Mesenteric fat pad (tissue), 1 donor: ENCODE data around the gene FAM3C. TPM values are rescaled to one million over a fixed set of nuclear protein-coding genes. Genes with fewer than 3 reads are reported as not detected.
"Not testable (repeated sequence)": the region's sequence is repeated elsewhere in the genome, so short reads cannot be mapped to it uniquely, and the experiment has no call there.

Experiments used
- DNase-seq: peaks from one replicate; pipeline ENCODE4 v3.0.0-alpha.2; 2020; ENCODE audit warnings: low spot score
- total RNA-seq: library from RNA; stranded (reverse); fragmentation: NEBNext Ultra II Directional; extraction: Animal tissue kit (Norgen Biotek cat#: 25700); gene quantifications from one replicate; pipeline ENCODE4 v1.2.1, GENCODE V29; 2021
- donor health status: DM: yes; HTN: yes; CAD: no.

The FAM3C gene
- total RNA-seq, 1 donor from 2014 or later, result 44.8 TPM

DNA sequence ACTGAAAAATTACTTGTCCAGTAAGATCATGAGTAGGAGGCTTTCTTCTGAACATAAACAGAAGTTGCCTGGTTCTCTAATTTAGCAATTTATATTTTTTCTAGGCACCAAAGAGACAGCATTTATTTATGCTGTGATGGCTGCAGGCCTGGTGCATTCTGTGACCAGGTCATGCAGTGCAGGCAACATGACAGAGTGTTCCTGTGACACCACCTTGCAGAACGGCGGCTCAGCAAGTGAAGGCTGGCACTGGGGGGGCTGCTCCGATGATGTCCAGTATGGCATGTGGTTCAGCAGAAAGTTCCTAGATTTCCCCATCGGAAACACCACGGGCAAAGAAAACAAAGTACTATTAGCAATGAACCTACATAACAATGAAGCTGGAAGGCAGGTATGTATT is 64.5 kb downstream of the FAM3C start:
- DNase-seq, result no peak

DNA sequence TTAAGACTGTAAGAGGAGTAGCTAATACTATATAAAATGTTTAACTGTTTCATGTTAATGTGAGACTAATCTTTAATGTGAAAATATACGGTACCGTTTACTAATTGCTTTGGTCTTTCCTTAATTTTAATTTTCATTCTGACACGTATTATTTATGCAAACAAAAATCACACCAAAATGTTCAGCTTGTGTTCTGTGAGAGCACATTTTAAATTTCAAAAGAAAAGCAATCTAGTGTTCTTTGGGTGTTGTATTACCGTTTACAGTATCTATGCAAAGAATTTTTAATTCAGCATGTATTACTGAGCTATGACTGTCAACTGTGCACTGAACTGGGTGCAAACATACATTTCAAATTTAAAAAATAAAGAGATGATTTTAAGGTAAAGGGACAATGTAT is 65.1 kb downstream of the FAM3C start:
- DNase-seq, result no peak

- DNase-seq, result no peak
Observed at GRCh38 chr7:121330053-121330833, 65.9 kb downstream of the FAM3C start.

DNA sequence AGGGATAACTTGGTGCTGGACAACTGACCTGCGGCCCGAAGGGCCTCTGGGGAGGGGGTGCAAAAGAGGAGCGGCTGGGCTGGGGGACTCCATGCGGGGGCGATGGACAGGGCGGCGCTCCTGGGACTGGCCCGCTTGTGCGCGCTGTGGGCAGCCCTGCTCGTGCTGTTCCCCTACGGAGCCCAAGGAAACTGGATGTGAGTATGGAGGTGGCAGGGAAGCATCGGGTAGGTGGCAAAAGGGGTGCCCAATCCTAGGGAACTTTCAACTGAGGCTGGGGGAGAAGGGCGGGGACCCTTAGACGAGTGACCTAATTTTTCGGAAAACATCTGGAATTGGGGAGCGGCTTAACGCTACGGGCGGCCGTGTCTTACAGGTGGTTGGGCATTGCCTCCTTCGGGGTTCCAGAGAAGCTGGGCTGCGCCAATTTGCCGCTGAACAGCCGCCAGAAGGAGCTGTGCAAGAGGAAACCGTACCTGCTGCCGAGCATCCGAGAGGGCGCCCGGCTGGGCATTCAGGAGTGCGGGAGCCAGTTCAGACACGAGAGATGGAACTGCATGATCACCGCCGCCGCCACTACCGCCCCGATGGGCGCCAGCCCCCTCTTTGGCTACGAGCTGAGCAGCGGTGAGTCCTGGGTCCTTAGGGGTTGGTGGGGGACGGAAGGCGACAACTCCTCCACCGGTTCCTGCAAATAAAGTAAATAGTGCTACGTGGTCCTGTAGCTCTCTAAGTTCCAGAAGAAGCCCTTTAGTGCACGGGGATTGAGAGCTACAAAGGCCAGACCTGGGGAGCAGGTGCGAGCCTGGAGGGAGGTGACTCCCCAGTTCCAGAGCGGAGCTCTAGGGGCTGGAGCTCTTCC is 66.7 kb downstream of the FAM3C start:
- peak; percentile 89 for DNase-seq

GRCh38 chr7:121328508-121329190 is 67.5 kb downstream of the FAM3C start, which contains the start of gene WNT16:
Gene WNT16 (plus strand): TSS chr7:121329000. CDS start chr7:121329293, 293 bp downstream.
- DNase-seq, result peak; percentile 89

GRCh38 chr7:121327671-121328070 is 68.4 kb downstream of the FAM3C start:
- DNase-seq, result no peak

DNA sequence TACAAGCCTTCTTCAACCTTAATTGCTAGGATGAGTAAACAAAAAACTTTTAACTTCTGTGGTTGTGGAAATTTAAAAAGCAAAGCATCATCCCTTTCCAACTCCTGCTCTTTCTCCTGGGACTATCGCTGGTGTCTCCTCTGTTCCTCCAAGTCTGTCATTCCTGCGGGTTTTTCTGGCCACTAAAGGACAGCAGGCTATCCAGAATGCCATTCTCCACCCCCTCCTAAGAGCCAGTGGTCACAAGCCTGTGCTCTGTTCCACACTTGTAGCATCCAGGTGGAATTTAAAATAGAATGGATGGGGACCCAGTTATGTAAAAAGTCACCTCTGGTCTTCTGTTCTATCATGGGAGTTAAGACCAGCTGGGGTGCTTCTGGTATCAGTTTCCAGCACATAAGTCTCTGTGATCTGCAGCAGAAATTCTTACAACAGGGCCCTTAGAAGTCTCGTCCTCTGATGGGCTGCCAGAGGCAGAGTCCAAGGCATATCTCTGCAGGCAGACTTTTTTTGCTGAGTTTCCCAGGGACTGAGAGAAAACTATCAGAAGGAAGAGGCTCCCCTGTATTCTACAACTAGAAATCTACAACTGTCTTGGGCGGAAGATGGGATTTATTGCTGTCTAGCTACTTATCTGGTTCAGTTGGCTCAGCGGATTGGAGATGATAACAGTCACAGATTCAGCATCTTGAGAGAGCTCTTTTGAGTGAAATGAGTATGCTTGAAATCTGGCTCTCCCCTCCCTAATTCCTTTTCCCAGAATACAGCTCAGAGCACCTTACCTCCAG is 72.4 kb downstream of the FAM3C start:
- no peak for DNase-seq

- DNase-seq, result no peak
Observed at GRCh38 chr7:121322460-121322859, 73.6 kb downstream of the FAM3C start.

DNA sequence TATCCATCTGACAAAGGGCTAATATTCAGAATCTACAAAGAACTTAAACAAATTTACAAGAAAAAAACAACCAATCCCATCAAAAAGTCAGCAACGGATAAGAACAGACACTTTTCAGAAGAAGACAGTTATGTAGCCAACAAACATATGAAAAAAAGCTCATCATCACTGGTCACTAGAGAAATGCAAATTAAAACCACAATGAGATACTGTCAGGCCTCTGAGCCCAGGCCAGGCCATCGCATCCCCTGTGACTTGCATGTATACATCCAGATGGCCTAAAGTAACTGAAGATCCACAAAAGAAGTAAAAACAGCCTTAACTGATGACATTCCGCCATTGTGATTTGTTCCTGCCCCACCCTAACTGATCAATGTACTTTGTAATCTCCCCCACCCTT is 80.9 kb downstream of the FAM3C start:
- DNase-seq, result not testable (repeated sequence)

- DNase-seq, result no peak
Observed at GRCh38 chr7:121313793-121314676, 82.1 kb downstream of the FAM3C start.

GRCh38 chr7:121313220-121313792 is 82.8 kb downstream of the FAM3C start:
- no peak for DNase-seq

- DNase-seq, result no peak
Observed at GRCh38 chr7:121307021-121307574, 89.0 kb downstream of the FAM3C start.

DNA sequence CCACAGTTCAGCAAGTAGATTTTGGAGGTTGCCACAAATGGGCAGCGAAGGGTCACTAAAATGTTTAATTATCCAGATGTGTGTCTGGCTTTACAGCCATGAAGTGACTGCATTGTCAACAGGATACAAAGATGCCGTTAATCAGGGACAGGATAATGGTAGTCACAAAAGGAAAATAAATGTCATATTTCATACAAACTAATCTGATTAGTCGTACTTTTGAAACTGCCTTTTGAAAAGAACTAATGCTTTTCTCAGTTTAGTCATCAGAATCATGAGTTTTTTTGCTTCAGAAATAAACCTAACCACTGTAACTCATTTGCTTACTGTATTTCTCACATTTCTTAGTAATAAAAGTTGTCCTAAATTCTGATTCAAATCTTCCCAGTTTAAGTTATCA is 89.5 kb downstream of the FAM3C start:
- DNase-seq, result no peak

- DNase-seq, result no peak
Observed at GRCh38 chr7:121305109-121305508, 91.0 kb downstream of the FAM3C start.

DNA sequence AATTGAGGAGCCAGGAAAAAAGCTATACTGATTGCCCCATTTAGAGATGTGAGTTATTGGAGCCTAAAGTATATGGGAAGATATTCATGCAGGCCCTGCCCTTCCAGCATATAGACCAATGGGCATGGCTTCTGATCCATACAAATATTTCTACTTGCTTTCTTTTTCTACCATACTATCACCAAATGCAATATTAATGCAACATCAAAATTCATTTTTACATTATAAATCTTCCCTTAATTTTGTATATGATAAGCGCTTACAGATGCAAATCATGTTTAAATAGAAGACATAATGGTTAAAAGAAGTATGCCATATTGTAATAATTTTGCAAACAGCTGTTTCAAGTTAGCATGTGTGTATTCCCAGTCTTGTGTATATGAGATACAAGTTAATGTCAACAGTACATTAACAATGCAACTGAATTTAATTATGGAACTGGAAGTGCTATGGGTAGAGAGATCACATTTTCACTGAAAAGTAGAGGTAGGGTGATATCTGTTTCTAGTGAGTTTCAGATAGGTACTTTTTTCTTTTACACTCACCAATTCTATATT is 91.9 kb downstream of the FAM3C start:
- DNase-seq, result no peak

- DNase-seq, result no peak
Observed at GRCh38 chr7:121303422-121304101, 92.5 kb downstream of the FAM3C start.

DNA sequence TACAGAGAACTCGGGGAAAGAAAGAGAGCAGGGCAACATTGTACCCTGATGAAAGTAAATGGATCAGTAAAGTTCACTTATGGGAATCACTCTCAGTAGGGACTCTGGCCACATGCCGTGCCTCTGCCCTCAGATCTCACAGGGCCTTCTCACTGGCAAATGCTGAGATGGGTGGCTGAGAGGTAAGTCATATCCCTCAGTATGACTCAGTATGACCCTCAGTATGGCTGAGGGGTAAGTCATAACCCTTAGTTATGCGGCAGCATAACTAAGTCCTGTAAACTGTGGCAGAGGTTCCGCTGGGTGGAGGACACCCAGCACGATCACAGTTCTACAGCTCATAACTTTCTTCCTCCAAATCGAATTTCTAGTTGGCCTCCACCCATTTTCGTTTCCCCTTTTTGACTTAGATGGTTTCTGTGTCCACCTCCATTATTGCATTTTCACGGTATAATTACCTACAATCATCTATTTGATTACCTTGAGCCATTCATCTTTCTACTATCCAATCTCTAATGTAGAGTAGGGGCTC is 93.8 kb downstream of the FAM3C start:
- no peak for DNase-seq
